Fibroblast of lung (primary cell): ENCODE results near the gene RING1. TPM values are rescaled to one million over a fixed set of nuclear protein-coding genes. Genes with fewer than 3 reads are reported as not detected.
"Not testable (repeated sequence)": the region's sequence is repeated elsewhere in the genome, so short reads cannot be mapped to it uniquely, and the experiment has no call there.

Source experiments
- DNase-seq, 2 donors: peaks; one replicate each; pipeline versions ENCODE4 v3.0.0 to v3.0.0-alpha.2; 2010; ENCODE audit warnings: low read depth in 2 of 2
- H2AFZ ChIP-seq: 2 replicates; pipeline ENCODE4 v1.5.1; 2012; ENCODE audit warnings: low read length, control low read depth, inconsistent platforms
- H3K27ac ChIP-seq: 2 replicates; pipeline ENCODE4 v1.5.1; 2011; ENCODE audit warnings: low read length, control low read depth; ENCODE audit not compliant: insufficient read depth
- H3K27me3 ChIP-seq: 2 replicates; pipeline ENCODE4 v1.5.1; 2011; ENCODE audit warnings: mild to moderate bottlenecking, low read length; ENCODE audit not compliant: control insufficient read depth, insufficient read depth
- H3K36me3 ChIP-seq: 2 replicates; pipeline ENCODE4 v1.5.1; 2011; ENCODE audit warnings: low read length; ENCODE audit not compliant: control insufficient read depth, insufficient read depth
- H3K4me1 ChIP-seq: 2 replicates; pipeline ENCODE4 v1.5.1; 2011; ENCODE audit warnings: low read length; ENCODE audit not compliant: control insufficient read depth, insufficient read depth; ENCODE audit errors: extremely low read depth
- H3K4me2 ChIP-seq: 2 replicates; pipeline ENCODE4 v1.5.1; 2011; ENCODE audit warnings: low read length, control low read depth; ENCODE audit not compliant: insufficient read depth; ENCODE audit errors: extremely low read depth
- H3K4me3 ChIP-seq, 4 experiments: fragments of 200-600 bp in 1 of 4; sonication (generic) in 1 of 4; replicated peaks in 1 of 4; 2 replicates each; pipeline ENCODE4 v1.5.1; 2011 to 2016; ENCODE audit warnings: low read length in 4 of 4, low read depth in 3 of 4, mild to moderate bottlenecking in 3 of 4, control low read depth in 2 of 4, inconsistent platforms in 1 of 4, mixed read lengths in 1 of 4; ENCODE audit not compliant: insufficient read depth in 1 of 4; ENCODE audit errors: control extremely low read depth in 1 of 4
- H3K79me2 ChIP-seq: 2 replicates; pipeline ENCODE4 v1.5.1; 2012; ENCODE audit warnings: mild to moderate bottlenecking, low read length, inconsistent platforms; ENCODE audit not compliant: control insufficient read depth, insufficient read depth
- H3K9ac ChIP-seq: 2 replicates; pipeline ENCODE4 v1.5.1; 2011; ENCODE audit warnings: mild to moderate bottlenecking, low read length, control low read depth; ENCODE audit not compliant: insufficient read depth
- H3K9me3 ChIP-seq: 2 replicates; pipeline ENCODE4 v1.5.1; 2012; ENCODE audit warnings: low read depth, low read length; ENCODE audit not compliant: control insufficient read depth, insufficient read depth
- H4K20me1 ChIP-seq: 2 replicates; pipeline ENCODE4 v1.5.1; 2011; ENCODE audit warnings: low read length; ENCODE audit not compliant: control insufficient read depth, insufficient read depth; ENCODE audit errors: extremely low read depth
- CTCF ChIP-seq, 2 donors: IDR thresholded peaks in 1 of 2; conservative IDR thresholded peaks in 1 of 2; 1 replicate in 1 of 2; 2 replicates in 1 of 2; pipeline ENCODE4 v1.5.1; 2011 to 2012; ENCODE audit warnings: low read length in 2 of 2, control low read depth in 1 of 2, inconsistent platforms in 1 of 2, low read depth in 1 of 2, mild to moderate bottlenecking in 1 of 2
- EZH2 ChIP-seq: IDR thresholded peaks from 2 replicates; pipeline ENCODE4 v1.5.1; 2012; ENCODE audit warnings: low read length, control low read depth, mild to moderate bottlenecking; ENCODE audit errors: missing control alignments
- polyA plus RNA-seq, 2 donors: library from polyadenylated mRNA; depleted of rRNA in 1 of 2; stranded (reverse) in 1 of 2; unstranded in 1 of 2; fragments of >200 nt; gene quantifications; 2 replicates each; pipeline ENCODE4 v1.2.1, GENCODE V29; 2011 to 2012; ENCODE audit warnings: missing spikeins in 1 of 2
- total RNA-seq: library from RNA; depleted of rRNA; stranded (reverse); fragments of >200 nt; gene quantifications from 2 replicates; pipeline ENCODE4 v1.2.1, GENCODE V29; 2014

RING1 gene
- total and polyA plus RNA-seq, 2 donors (not counting 1 experiment from before 2014, with no cell fraction given) = 24.7 to 30.6 TPM

GRCh38 chr6:33216117-33216649 lies 7.9 kb downstream of the RING1 start:
- H3K79me2 ChIP-seq = no peaks in the 10 kb centered on the region
- H3K27me3 ChIP-seq = peaks cover 14% of the 10 kb centered on the region
- TF ChIP-seq EZH2 = no peak
- TF ChIP-seq CTCF (conservative IDR thresholded peaks at IDR 0.05 in 1 of 2, IDR thresholded peaks at IDR 0.05 in 1 of 2; ENCODE audit: low read depth in 1 of 2, low read length in 2 of 2) = no peak
- peaks cover 6% of the 10 kb centered on the region for H3K36me3 ChIP-seq
- no peaks in the 10 kb centered on the region for H3K9me3 ChIP-seq
- H3K27ac ChIP-seq = no peak overlapping the region
- H3K4me1 ChIP-seq = peaks cover 5% of the 10 kb centered on the region
- H3K9ac ChIP-seq = no peak overlapping the region
- H2AFZ ChIP-seq = no peak overlapping the region
- H3K4me3 ChIP-seq = no peak overlapping the region
- H3K4me2 ChIP-seq = no peak overlapping the region
- H4K20me1 ChIP-seq = no peaks in the 10 kb centered on the region
- DNase-seq = no peak

- DNase-seq = no peak
- H4K20me1 ChIP-seq = no peaks in the 10 kb centered on the region
- no peaks in the 10 kb centered on the region for H3K79me2 ChIP-seq
- no peak overlapping the region for H3K9ac ChIP-seq
- peaks cover 4% of the 10 kb centered on the region for H3K4me1 ChIP-seq
- no peaks in the 10 kb centered on the region for H3K36me3 ChIP-seq
- H3K27ac ChIP-seq = no peak overlapping the region
- TF ChIP-seq EZH2 (no peak), CTCF (conservative IDR thresholded peaks at IDR 0.05 in 1 of 2, IDR thresholded peaks at IDR 0.05 in 1 of 2; ENCODE audit: low read depth in 1 of 2, low read length in 2 of 2) (no peak)
- no peaks in the 10 kb centered on the region for H3K9me3 ChIP-seq
- no peak overlapping the region for H3K4me2 ChIP-seq
- no peak overlapping the region for H2AFZ ChIP-seq
- H3K27me3 ChIP-seq = peaks cover 16% of the 10 kb centered on the region
- H3K4me3 ChIP-seq = no peak overlapping the region
These were observed 8.9 kb downstream of the RING1 start for GRCh38 chr6:33217246-33217645.

GRCh38 chr6:33217681-33218080 lies 9.4 kb downstream of the RING1 start:
- Histone ChIP-seq H3K4me3 (no peak overlapping the region), H3K27ac (no peak overlapping the region), H3K36me3 (no peaks in the 10 kb centered on the region), H2AFZ (no peak overlapping the region), H3K4me1 (peaks cover 3% of the 10 kb centered on the region), H3K27me3 (peaks cover 16% of the 10 kb centered on the region), H3K9ac (no peak overlapping the region), H3K9me3 (no peaks in the 10 kb centered on the region), H3K4me2 (no peak overlapping the region), H4K20me1 (no peaks in the 10 kb centered on the region), H3K79me2 (no peaks in the 10 kb centered on the region)
- DNase-seq = no peak
- TF ChIP-seq CTCF (conservative IDR thresholded peaks at IDR 0.05 in 1 of 2, IDR thresholded peaks at IDR 0.05 in 1 of 2; ENCODE audit: low read depth in 1 of 2, low read length in 2 of 2) (no peak), EZH2 (no peak)

GRCh38 chr6:33226503-33227120 lies 18.3 kb downstream of the RING1 start:
- not testable (repeated sequence) for H3K4me3 ChIP-seq, H3K9me3 ChIP-seq, H2AFZ ChIP-seq, DNase-seq, H3K36me3 ChIP-seq, H3K27ac ChIP-seq, H4K20me1 ChIP-seq, H3K4me2 ChIP-seq, H3K9ac ChIP-seq, H3K4me1 ChIP-seq, H3K79me2 ChIP-seq, H3K27me3 ChIP-seq
